Measurements from ENCODE around the gene P2RY8.

DNA sequence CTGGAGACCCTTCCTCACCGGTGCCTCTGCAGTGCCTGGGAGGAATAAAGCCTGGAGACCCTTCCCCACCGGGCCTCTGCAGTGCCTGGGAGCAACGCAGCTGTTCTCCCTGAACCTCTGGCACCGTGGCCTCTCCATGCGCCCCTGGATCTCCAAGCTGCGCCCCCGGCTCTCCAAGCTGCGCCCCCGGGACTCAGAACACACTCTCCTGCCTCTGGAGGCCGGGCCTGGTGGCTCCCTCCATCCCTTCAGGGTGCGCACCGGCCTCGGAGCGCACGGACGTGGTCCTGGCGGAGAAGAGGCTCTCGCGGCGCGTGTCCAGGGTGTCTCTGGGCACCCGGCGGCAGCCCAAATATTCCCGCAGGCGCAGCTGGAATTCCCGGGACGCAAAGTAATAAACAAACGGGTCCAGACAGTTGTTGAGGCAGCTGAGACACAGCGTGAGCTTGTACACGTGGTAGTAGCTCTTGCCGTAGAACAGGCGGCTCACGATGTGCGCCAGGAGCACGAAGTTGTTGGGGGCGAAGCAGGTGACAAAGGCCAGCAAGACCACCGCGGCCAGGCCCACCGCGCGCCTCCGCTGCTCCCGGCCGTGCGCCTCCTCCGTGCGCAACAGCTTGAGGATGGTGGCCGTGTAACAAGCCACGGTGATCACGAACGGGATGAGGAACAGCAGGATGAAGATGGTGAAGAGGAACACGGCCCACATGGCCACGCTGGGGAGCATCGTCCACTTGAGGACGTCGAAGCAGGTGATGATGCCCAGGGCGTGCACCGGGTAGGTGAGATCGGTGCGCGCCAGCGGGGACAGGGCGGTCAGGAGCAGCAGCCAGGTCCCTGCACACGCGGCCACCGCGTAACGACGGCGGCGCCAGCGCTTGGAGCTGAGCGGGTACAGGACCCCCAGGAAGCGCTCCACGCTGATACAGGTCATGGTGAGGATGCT lies 71.4 kb downstream of the P2RY8 start:
- TF ChIP-seq CTCF (IDR thresholded peaks at IDR 0.05) (no peak), POLR2A (IDR thresholded peaks at IDR 0.05) (no peak), POLR2AphosphoS5 (IDR thresholded peaks at IDR 0.05) (no peak)

All from gastroesophageal sphincter (tissue), 3 donors.